Measurements from ENCODE around the gene CORIN.
"Not testable (repeated sequence)": the region's sequence is repeated elsewhere in the genome, so short reads cannot be mapped to it uniquely, and the experiment has no call there.

CORIN gene

DNA sequence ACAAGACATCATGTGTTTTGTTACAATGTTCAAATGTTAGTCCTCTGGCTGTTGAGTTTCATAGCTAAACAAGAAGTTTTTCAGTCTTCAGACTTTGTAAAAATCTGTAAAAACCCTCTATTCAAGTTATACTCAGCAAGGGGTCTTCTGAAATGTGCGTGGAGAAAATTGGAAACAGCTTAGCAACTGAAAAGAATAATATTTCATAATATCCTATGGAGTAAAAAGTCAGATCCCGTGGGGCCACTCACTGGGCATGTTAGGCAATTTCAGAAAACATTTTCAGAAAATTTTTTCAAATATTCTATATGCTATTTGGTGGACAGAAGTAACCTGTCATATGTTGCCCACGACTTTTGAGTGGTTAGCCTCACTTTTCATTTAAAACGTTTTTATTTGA is 118.3 kb downstream of the CORIN start:
- DNase-seq = no peak

DNA sequence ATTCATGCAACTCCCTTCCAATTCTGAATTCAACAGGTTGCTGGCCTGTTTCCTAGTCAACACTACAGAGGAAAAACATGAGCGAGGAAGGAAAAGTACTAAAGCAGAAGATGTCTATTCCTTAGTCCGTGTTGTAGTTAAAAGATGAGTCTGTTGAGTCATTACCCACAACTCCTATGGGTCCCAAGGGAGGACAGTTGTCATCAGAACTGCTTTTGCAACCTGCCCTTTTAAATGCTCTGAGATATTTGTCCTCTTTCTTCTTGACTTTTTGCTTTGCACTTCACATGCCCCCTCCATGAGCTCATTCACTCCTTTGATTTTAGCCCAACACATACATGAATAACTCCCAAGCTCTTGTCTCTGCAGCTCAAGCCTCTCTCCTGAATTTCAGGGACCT is 119.2 kb downstream of the CORIN start:
- DNase-seq = no peak

DNA sequence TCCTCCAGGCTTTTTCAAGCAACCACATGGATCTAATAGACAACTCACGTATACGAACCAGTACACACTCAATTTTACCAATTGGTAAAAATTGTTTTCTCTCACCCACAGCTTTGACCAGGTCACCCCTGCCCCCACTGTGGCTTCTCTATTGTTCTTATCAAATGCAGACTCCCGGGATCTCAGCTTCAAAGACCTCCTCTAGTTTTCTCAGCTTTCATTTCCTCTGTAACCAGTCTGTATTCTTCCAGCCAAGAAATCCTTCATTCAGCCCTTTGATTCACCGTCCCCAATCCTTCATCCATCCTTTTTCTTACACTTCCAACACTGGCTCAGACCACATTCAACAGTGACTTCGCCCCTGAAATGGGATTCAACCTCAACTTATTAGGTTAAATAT is 120.7 kb downstream of the CORIN start:
- DNase-seq = no peak

DNA sequence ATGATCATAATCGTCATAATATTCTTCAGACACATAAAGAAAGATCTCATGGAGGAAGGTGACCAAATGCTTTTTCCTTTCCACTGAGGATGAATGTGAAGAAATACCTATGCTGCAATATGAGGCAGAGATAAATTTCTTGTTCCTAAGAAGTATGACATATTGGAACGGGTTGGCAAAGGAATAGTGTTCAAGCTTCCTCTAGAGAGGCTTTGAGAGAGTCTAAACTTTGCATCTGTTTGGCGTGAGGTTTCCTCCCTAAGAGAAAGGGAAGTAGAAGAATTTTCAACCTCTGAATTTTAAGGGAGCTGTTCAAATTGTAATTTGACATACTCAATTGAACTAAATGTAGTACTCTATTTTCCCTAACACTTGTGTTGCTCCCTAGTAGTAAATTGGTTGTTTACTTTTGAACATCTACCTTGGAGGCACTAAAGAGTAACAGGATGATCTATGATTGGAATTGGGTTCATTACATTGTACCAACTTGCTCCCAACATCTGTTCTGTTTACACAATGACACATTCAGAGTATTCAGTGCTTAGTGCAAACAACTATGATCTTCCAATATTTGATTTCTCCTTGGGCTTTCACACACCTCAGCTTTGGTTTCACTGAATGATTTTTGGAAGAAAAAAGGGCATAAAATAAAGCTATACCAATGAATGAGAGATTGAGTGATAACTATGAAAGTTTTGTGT is 122.0 kb downstream of the CORIN start:
- no peak for DNase-seq

DNA sequence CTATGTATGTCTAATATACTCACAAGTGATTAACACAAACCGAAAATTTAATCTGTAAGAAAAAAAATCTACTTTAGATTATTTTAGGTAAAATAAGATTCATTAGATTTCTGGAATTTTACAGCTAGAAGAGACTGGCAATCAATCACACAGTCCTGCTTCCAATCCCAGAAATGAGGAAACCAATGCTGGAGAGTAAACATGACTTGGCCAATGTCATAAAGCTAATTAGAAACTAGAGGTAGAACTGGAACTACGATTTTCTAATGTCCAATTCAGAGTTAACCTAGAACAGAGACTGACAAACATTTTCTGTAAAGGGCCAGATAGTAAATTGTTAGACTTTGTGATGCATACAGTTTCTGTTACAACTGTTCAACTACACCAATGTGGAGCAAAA is 123.6 kb downstream of the CORIN start:
- no peak for DNase-seq

DNA sequence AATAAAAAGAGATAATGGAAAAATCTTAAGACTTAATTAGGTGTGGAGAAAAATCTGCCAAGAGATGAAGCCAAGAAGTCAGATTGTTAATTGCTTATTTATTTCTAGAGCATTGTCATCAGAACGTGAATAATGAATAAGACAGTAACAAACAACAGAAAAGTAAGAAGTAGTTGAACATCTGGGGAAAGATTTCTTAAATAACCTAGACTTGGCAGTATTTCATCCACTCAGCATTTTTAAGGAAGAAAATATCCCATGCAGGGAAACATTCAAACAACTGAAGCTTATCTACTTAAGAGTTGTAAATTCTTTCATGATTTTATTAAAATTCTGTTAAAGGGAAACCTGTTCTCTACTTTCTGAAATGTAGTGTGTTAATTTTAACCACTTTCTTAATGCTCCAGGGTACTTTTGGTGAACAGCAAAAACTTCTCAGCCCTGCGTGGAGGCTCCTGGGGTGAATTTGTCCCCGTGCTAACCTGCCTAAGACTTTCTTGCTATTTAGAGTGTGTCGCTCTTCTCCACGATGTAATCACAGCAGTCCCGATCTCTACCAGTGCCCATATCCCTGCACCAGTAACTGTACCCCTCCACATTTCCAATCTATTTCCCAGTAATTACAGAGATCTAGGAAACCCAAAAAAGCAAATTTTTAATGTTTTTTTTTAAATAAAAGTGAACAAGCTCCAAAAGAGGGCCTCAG is 124.6 kb downstream of the CORIN start:
- no peak for DNase-seq

DNA sequence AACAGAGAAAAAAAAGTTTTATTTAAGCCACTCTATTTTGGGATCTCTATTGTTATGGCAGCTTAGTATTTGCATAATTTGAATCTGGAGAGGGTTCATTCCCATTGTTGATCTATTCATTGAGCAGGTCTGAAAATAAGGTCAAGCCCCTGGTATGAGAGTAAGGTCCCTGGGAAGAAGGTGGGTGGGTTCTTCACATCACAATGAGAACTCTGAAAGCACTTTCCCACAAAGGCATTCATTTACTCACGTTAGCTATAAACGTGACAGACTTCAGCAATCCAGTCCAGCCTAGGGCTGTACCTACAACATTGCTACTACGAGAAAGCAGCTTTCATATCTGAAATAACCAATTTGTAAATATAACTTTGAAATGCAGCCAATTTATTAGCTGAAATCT is 126.2 kb downstream of the CORIN start:
- no peak for DNase-seq

DNA sequence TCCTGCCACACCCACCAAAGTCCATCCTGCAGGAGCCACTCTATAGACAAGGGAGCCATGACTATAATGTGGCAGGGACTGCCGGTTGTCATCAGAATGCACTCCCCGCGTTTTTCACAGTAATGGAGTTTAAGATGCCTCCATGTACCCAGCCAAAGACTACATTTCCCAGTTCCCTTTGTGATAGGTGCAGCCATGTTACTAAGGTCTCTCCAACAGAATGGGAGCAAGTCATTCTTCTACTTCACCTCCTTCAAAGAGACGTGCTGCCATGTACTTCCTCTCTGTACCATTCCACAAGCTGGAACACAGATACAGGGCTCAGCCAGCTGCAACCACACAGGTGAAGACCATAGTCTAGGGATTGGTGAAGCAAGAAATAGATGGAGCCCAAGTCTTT is 126.7 kb downstream of the CORIN start:
- no peak for DNase-seq

DNA sequence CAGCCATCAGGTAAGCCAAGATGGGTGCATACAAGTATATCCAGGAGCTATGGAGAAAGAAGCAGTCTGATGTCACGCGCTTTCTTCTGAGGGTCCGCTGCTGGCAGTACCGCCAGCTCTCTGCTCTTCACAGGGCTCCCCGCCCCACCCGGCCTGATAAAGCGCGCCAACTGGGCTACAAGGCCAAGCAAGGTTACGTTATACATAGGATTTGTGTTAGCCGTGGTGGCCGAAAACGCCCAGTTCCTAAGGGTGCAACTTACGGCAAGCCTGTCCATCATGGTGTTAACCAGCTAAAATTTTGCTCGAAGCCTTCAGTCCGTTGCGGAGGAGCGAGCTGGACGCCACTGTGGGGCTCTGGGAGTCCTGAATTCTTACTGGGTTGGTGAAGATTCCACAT is 131.5 kb downstream of the CORIN start:
- not testable (repeated sequence) for DNase-seq

DNA sequence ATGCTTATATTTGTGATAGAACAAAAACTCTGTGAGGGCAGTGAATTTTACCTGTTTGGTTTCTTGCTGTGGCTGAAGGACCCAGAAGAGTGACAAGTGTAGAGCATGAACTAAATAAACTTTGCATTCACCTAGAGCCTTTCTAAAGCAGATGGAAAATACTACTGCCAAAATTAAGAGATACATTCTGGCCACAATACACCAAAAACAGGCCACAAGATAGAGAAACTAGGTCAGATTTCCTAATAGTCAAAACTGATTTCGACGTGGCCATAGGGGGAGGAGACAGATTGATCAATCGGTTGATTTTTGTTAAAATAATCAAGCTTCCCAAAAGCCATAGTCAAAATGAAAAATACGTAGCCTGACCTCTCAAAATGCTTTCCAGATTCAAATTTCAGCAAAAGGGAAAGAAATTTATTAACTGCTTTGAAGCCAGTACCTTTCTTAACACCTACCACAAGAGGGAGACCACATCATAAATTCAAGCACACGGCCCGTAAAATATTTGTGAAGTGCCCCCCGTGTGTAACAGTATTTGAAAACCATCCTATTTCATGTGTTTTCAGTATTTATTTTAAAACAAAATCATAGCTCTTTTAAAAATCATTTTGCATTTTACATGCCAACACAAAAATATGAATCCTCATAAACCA is 132.4 kb downstream of the CORIN start:
- DNase-seq = peak; percentile 8 to 53

DNA sequence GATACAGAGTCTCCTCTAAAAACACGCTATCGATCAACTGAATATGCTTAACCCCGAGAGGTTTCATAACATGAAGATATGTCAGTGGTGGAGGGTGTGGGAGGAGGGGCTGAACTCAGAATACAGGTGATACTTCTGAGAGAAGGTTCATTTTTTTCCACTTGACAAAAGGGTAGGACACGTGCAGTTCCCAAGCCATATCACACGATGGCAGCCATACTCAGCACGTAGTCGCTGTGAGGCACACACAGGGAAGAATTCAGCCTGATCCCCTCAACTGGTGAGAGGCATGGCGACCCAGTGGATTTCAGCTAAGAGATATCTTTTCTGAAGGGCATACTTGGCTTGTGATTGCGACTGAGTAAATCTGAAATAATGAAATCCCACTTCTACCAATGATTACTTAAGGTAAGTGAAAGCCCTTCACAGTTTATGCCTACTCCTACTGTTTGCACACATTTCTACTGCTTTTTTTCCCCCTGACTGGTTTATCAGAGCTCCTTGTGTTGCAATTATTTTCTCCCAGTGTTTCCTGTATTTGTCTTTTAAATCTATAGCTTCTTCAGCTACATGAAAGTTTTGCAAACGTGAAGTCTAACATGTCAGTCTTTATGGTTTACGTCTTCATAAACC is 133.1 kb downstream of the CORIN start:
- peak; percentile 46 to 77 for DNase-seq

DNA sequence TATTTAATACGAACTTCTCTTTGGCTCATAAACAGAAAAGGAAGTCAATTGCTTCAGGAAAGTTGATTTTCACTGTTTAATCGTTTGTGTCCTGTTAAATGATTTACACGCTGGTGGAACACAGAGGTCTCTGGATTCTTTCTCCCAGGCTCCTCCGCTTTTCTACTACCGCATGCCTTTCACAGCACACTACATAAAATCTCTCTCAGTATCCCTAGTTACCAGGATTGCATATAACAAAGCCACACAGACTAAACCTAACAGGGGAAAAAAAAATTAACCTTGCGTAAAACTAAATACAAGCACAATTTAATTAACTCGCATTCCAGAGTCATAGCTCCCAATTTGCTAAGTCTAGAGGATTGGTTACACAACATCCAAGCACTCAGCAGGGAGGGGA is 133.9 kb downstream of the CORIN start:
- no peak for DNase-seq

DNA sequence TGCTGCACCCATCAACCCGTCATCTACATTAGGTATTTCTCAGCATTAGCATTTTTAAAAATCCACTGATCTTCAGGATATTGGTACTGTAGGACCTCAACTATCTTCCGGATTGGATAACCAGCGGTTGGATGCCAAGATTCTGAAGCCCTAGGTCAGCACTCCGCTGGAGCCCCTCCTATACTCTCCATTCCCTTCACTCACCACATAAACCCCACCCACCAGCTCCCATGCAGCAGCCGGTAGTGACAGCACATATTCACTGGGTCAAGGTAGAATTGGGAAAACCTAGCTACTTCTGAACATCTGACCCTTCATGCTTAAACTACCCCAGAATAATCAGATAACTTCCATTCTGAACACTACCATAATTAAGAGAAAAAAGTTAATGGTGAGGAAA is 134.9 kb downstream of the CORIN start:
- no peak for DNase-seq

DNA sequence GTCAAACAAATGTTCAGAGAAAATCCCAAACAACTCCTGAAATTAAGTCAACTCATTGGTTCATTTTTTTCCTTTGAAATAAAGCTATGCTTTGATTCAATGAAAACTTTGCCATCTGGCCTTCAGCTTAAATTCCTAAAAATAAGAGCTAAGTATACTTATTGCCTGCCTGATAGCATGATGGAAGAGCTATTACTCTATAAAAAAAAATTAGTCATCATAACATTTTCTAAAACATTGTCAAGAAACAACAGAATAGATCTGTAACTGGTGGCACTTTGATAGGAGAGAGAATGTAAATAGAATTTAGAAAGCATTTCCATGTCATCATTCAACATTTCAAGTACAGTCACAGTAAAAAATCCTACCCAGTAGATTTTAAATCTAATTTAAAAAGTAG is 136.6 kb downstream of the CORIN start:
- no peak for DNase-seq

DNA sequence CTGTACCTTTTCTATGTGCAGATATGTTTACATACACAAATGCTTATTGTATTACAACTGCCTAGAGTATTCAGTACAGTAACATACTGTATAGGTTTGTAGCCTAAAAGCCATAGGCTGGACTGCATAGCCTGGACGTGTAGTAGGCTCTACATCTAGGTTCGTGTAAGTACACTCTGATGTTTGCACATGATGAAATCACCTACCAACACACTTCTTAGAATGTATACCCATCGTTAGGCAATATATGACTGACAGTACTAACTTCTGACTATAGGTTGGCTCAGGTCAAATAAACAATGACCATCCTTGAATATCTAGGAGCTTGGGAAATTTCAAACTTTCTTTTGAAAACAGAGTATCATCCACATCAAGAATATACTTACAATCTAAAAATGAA is 139.0 kb downstream of the CORIN start:
- DNase-seq = no peak

DNA sequence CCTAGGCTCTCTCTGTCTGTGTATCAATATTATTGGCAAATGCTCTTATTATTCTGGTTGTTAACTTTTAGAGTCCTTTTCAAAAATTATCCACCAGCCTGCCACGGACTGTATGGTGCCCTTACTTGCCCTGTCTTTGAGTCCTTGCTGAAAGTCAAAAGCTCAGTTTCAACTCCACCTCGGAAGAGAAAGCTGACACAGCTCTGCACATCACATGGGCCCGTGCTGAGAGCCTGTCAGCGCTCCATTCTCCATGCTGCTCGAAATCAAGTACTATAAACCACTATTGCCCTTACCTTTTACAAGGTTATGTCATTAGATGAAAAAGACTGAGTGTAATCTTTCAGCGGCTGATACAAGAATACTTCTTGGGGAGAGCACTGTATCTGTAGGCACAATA is 141.0 kb downstream of the CORIN start:
- DNase-seq = no peak

DNA sequence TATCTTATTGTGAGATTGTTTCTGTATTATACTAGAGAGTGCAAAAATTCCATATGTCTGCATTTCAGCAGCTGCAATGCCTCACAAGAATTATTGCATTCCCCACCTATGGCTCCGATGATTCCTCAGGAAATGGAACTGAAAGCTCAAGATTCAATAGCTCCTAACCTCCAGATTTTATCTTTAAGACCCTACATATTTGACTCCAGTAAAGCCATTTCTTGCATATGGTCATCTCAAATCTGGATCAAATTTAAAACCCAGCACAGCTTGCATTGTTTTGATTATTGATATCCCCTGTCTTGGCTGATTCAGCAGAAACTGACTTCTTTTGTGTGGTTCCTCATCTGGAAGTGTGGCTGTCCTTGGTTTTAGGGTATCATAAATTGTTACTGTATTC is 142.6 kb downstream of the CORIN start:
- DNase-seq = no peak

DNA sequence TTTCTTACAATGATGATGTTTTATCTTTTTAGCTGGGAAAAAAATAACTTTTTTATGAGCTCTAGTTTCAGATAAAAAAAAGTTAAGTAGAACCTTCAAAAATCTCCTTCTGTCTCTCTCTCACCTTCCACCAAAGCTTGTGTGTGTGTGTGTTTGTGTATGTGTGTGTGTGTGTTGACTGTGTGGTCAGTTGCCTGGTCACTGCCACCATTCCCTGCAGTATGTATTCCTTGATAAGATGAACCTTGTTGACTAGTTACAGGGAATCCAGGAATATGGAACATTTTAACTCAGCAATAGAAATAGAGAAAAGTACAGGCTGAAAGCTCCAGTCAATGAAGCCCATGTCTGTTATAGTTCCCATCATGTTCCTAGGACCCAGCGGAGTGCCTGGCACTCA is 143.5 kb downstream of the CORIN start:
- DNase-seq = no peak

DNA sequence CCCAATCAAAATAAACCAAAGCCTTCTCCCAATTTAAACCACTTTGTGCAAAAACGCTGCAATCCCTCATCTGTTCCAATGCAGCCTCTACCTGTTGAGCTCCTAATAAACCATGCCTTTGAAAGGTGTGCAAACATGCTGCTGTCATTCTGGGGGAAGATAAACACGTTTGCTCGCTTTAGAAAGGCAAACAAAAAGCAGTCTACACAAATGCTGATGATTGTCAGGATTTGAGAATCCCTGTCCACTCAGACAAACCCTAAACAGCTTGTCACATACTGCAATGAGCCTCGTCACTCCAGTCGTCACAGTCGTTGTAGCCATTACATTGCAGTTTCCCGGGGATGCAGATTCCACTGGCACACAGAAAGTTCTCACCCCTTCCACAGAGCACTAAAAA is 145.2 kb downstream of the CORIN start:
- DNase-seq = no peak

DNA sequence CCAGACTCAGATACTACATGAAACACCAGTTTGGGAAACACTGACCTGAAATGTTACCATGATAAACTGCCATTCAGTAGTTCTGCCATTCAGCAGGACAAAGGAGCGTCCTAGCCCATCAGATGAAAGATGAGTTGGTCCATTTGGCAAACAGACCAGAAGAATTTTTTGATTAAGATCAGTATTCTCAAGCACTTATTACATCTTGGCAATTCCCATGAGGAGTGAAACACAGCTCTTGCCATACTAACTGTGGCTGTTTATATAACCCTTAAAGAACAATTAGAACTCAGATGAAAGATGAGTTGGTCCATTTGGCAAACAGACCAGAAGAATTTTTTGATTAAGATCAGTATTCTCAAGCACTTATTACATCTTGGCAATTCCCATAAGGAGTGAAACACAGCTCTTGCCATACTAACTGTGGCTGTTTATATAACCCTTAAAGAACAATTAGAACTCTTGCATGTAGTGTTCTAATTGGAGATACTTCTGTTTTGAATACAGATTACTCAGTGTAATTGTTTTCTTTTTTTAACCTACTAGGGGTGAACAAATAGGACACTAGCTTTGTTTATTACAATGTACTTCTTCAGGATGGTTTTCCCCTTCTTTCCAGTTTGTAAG is 146.0 kb downstream of the CORIN start:
- DNase-seq = not testable (repeated sequence)

DNA sequence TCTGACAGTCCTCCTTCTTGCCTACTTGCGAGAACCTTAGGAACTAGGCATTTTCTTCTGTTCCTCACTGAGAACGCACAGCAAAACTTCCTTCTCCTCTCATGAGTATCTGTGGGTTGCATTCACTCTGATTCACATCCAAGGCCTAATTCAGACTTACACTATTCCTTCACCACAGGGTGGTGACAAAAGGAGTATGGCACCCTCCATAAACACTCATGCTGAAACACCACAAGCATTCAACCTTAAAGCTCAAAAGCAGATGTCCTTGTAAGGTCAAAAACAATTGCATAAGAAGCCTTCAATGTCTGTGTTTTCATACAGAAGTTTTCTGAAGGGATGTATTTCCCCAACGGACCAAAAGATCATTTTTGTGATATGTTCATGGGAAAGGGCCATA is 147.3 kb downstream of the CORIN start:
- no peak for DNase-seq

DNA sequence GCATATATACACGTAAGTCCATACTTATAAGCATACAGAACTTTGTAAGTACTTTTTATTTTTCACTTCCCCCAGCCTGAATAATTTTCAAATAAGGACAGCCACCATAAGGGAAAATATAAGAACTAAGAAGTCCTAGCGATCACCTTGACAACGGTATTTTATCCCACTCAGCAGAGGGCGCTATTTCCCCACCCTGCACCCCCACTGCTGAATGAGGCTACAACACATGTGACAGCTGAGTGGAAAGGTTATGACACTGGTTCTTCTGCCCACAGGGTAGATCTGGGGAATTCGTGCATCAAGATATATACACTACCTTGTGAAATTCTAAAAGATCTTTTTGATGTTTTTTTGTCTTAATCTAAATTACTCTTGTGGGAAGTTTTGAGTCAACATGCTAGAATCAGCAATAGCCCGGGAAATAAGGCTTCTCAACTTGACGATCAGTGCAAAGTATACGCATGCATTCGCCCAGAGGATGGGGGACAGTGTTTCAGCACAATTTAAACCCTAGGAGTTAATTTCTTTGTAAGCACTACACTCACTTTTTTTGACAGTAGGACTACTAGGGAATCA is 151.5 kb downstream of the CORIN start:
- peak in 1 of 2 experiments; percentile 53 for DNase-seq

DNA sequence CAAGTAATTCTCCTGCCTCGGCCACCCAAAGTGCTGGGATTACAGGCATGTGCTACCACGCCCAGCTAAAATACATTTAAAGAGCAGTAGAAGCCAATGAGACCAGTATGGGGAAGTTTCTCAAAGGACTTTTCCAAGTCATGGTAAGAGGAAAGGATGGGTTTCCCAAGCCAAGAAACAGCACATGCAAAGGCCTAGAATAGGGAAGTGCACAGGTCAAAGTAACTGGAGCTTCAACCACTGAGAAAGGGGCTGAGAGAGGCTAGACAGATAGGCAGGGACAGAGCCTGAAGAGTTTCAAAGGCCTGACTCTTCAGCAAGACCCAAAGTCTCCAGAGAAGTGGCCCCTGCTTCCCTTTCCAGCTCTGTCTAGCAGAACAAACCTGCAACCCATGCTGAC is 162.1 kb downstream of the CORIN start:
- DNase-seq = no peak

All from NCI-H526 (cell line).